Subcutaneous abdominal adipose tissue (tissue), 5 donors: ENCODE measurements around the gene STARD9.

ENCODE experiments used
- H3K27ac ChIP-seq: one replicate; pipeline ENCODE4 v1.7.0; 2013; ENCODE audit warnings: low read depth, mild to moderate bottlenecking, inconsistent platforms, low read length, moderate library complexity
- H3K27me3 ChIP-seq, 5 donors: one replicate each; pipeline ENCODE4 v1.7.0; 2013; ENCODE audit warnings: low read length in 5 of 5, inconsistent platforms in 1 of 5; ENCODE audit not compliant: control insufficient read depth in 5 of 5, insufficient read depth in 4 of 5
- H3K36me3 ChIP-seq, 5 donors: one replicate each; pipeline ENCODE4 v1.7.0; 2013; ENCODE audit warnings: low read length in 5 of 5; ENCODE audit not compliant: control insufficient read depth in 5 of 5, insufficient read depth in 5 of 5
- H3K4me1 ChIP-seq, 5 donors: one replicate each; pipeline ENCODE4 v1.7.0; 2013; ENCODE audit warnings: low read length in 5 of 5, mild to moderate bottlenecking in 3 of 5, moderate library complexity in 1 of 5; ENCODE audit not compliant: control insufficient read depth in 5 of 5, insufficient read depth in 5 of 5
- H3K4me3 ChIP-seq, 5 donors: one replicate each; pipeline ENCODE4 v1.7.0; 2013; ENCODE audit warnings: low read length in 5 of 5, low read depth in 1 of 5
- H3K9ac ChIP-seq, 5 donors: one replicate each; pipeline ENCODE4 v1.7.0; 2013; ENCODE audit warnings: low read length in 5 of 5, mild to moderate bottlenecking in 4 of 5, moderate library complexity in 3 of 5
- H3K9me3 ChIP-seq, 5 donors: one replicate each; pipeline ENCODE4 v1.7.0; 2013; ENCODE audit warnings: low read length in 5 of 5; ENCODE audit not compliant: control insufficient read depth in 5 of 5
- donor health status: healthy.
- donor health status: healthy.
- donor health status: healthy.
- donor health status: healthy.
- donor health status: healthy.

Gene STARD9

DNA sequence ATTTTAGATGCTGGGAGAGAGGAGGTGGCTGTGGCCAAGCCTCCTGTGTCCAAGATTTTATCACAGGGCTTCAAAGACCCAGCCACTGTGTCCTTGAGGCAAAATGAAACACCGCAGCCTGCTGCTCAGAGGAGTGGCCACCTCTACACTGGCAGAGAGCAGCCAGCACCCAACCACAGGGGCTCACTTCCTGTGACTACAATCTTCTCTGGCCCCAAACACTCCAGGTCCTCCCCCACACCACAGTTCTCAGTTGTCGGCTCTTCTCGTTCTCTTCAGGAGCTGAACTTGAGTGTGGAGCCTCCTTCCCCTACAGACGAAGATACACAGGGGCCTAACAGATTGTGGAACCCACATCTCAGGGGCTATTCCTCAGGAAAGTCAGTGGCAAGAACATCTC is 115.9 kb downstream of the STARD9 start:
- Histone ChIP-seq H3K27ac (no peak overlapping the region), H3K27me3 (no peaks in the 10 kb centered on the region), H3K36me3 (peaks cover 4 to 100% (median 98%) of the 10 kb centered on the region in 5 donors), H3K9ac (no peak overlapping the region), H3K9me3 (no peaks in the 10 kb centered on the region), H3K4me3 (no peak overlapping the region), H3K4me1 (no peaks in the 10 kb centered on the region)

GRCh38 chr15:42691770-42692169 is 116.4 kb downstream of the STARD9 start:
- no peaks in the 10 kb centered on the region for H3K4me1 ChIP-seq
- no peaks in the 10 kb centered on the region for H3K27me3 ChIP-seq
- no peaks in the 10 kb centered on the region for H3K9me3 ChIP-seq
- H3K4me3 ChIP-seq: no peak overlapping the region
- no peak overlapping the region for H3K9ac ChIP-seq
- H3K36me3 ChIP-seq: peaks cover 7 to 100% (median 97%) of the 10 kb centered on the region in 5 donors
- no peak overlapping the region for H3K27ac ChIP-seq

DNA sequence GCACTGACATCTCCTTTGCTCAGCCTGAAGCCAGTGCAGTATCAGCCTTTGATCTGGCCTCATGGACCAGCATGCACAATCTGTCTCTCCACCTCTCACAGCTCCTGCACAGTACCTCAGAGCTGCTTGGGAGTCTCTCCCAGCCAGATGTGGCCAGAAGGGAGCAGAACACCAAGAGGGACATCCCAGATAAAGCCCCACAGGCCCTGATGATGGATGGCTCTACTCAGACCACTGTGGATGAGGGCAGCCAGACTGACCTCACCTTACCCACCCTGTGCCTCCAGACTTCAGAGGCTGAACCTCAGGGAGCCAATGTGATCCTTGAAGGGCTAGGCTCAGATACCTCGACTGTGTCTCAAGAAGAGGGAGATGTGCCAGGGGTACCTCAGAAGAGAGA is 117.1 kb downstream of the STARD9 start:
- no peaks in the 10 kb centered on the region for H3K4me1 ChIP-seq
- no peak overlapping the region for H3K27ac ChIP-seq
- no peak overlapping the region for H3K4me3 ChIP-seq
- no peak overlapping the region for H3K9ac ChIP-seq
- no peaks in the 10 kb centered on the region for H3K9me3 ChIP-seq
- no peaks in the 10 kb centered on the region for H3K27me3 ChIP-seq
- peaks cover 11 to 100% (median 94%) of the 10 kb centered on the region in 5 donors for H3K36me3 ChIP-seq

GRCh38 chr15:42692997-42693396 is 117.6 kb downstream of the STARD9 start:
- no peaks in the 10 kb centered on the region for H3K4me1 ChIP-seq
- no peak overlapping the region for H3K9ac ChIP-seq
- no peaks in the 10 kb centered on the region for H3K9me3 ChIP-seq
- H3K4me3 ChIP-seq: no peak overlapping the region
- no peak overlapping the region for H3K27ac ChIP-seq
- no peaks in the 10 kb centered on the region for H3K27me3 ChIP-seq
- peaks cover 12 to 100% (median 93%) of the 10 kb centered on the region in 5 donors for H3K36me3 ChIP-seq

- Histone ChIP-seq H3K36me3 (peaks cover 12 to 95% (median 88%) of the 10 kb centered on the region in 5 donors), H3K27ac (no peak overlapping the region), H3K9me3 (no peaks in the 10 kb centered on the region), H3K9ac (no peak overlapping the region), H3K4me3 (no peak overlapping the region), H3K27me3 (no peaks in the 10 kb centered on the region), H3K4me1 (no peaks in the 10 kb centered on the region)
These were observed 118.1 kb downstream of the STARD9 start for GRCh38 chr15:42693496-42693895.

- peaks cover 12 to 94% (median 84%) of the 10 kb centered on the region in 5 donors for H3K36me3 ChIP-seq
- no peak overlapping the region for H3K9ac ChIP-seq
- no peak overlapping the region for H3K4me3 ChIP-seq
- no peak overlapping the region for H3K27ac ChIP-seq
- H3K4me1 ChIP-seq: no peaks in the 10 kb centered on the region
- no peaks in the 10 kb centered on the region for H3K27me3 ChIP-seq
- H3K9me3 ChIP-seq: no peaks in the 10 kb centered on the region
These were observed 118.5 kb downstream of the STARD9 start for GRCh38 chr15:42693942-42694341.

GRCh38 chr15:42694398-42694797 is 119.0 kb downstream of the STARD9 start:
- Histone ChIP-seq H3K36me3 (peaks cover 12 to 90% (median 79%) of the 10 kb centered on the region in 5 donors), H3K27ac (no peak overlapping the region), H3K4me1 (no peaks in the 10 kb centered on the region), H3K4me3 (no peak overlapping the region), H3K9ac (no peak overlapping the region), H3K27me3 (no peaks in the 10 kb centered on the region), H3K9me3 (no peaks in the 10 kb centered on the region)

- Histone ChIP-seq H3K27me3 (no peaks in the 10 kb centered on the region), H3K4me3 (no peak overlapping the region), H3K9ac (no peak overlapping the region), H3K27ac (no peak overlapping the region), H3K4me1 (no peaks in the 10 kb centered on the region), H3K9me3 (no peaks in the 10 kb centered on the region), H3K36me3 (peaks cover 12 to 78% (median 70%) of the 10 kb centered on the region in 5 donors)
These were observed 120.2 kb downstream of the STARD9 start for GRCh38 chr15:42695527-42696071.

- H3K9me3 ChIP-seq: no peaks in the 10 kb centered on the region
- no peaks in the 10 kb centered on the region for H3K27me3 ChIP-seq
- no peak overlapping the region for H3K9ac ChIP-seq
- H3K4me1 ChIP-seq: no peaks in the 10 kb centered on the region
- no peak overlapping the region for H3K27ac ChIP-seq
- peaks cover 18 to 68% (median 66%) of the 10 kb centered on the region in 5 donors for H3K36me3 ChIP-seq
- no peak overlapping the region for H3K4me3 ChIP-seq
These were observed 121.2 kb downstream of the STARD9 start for GRCh38 chr15:42696626-42697025.

DNA sequence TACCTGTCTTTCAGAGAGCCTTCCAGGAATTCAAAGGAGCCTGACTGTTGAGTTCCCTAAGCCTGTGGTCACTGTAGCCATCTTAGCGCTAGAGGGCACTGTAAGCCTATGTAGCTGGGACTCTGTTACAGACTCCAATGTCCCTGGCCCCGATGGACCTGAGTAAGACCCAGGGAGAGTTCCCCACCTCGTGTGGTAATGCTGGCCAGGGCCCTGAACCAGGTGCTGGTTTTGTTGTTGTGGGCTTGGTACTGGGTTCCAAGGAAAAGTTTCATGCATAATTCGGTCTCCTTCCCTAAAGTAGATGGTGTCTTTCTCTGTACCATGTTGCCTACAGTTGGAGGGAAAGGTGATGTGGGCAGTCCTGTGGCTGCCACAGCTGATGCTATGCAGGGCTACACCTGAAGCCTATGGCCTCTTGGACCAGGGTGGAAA is 129.1 kb downstream of the STARD9 start:
- no peaks in the 10 kb centered on the region for H3K9me3 ChIP-seq
- no peak overlapping the region for H3K9ac ChIP-seq
- no peaks in the 10 kb centered on the region for H3K27me3 ChIP-seq
- H3K36me3 ChIP-seq: peaks cover 8 to 12% (median 10%) of the 10 kb centered on the region in 5 donors
- no peak overlapping the region for H3K4me3 ChIP-seq
- H3K4me1 ChIP-seq: peaks cover 0 to 12% (median 0%) of the 10 kb centered on the region in 5 donors
- H3K27ac ChIP-seq: no peak overlapping the region
